ENCODE measurements around the gene HOXA3. TPM values are rescaled to one million over a fixed set of nuclear protein-coding genes. Genes with fewer than 3 reads are reported as not detected.

The HOXA3 gene
- total RNA-seq, 2 donors from 2014 or later: not detected

DNA sequence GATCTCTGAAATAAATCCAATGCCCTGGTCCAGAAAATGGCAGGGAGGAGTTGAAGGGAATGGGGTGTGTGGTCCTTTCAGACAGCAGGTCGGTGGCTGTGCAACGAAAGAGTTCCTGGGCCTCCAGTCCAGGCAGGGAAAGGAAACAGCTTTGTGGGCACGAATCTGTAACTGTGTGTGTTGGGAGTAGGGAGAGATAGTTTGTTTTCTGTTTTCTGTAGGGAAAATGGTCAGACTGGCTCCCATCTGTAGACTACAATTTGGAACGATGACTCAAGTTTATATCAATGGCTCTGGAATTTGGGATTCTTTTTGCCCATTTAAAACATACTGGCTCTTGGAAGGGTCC lies 15.5 kb upstream of the HOXA3 start:
- H3K9ac ChIP-seq (ENCODE audit: extremely low read depth, low read length, poor library complexity, severe bottlenecking): no peak overlapping the region
- Mint-ChIP-seq H3K27ac (no peak overlapping the region), H3K27me3 (ENCODE audit: insufficient read depth) (peaks cover 100% of the 10 kb centered on the region), H3K36me3 (ENCODE audit: low read depth) (no peaks in the 10 kb centered on the region), H3K9me3 (peaks cover 8% of the 10 kb centered on the region), H3K4me1 (no peaks in the 10 kb centered on the region), H3K4me3 (no peak overlapping the region)
- peaks cover 5% of the 10 kb centered on the region for H3K9me3 ChIP-seq (ENCODE audit: control insufficient read depth, low read length)
- no peaks in the 10 kb centered on the region for H3K36me3 ChIP-seq (ENCODE audit: control insufficient read depth, insufficient read depth, low read length)
- DNase-seq: no peak
- H3K4me1 ChIP-seq (ENCODE audit: control insufficient read depth, insufficient read depth, low read length): no peaks in the 10 kb centered on the region
- WGBS, 2 experiments (ENCODE audit: insufficient coverage in 1 of 2, insufficient read length in 1 of 2): 21 to 38% methylated on average over 2 to 4 of the region's 4 CpGs
- no peak overlapping the region for H3K27ac ChIP-seq (ENCODE audit: low read depth, low read length)
- no peak overlapping the region for H3K4me3 ChIP-seq (ENCODE audit: low read length)
- TF ChIP-seq, protein P1, sequence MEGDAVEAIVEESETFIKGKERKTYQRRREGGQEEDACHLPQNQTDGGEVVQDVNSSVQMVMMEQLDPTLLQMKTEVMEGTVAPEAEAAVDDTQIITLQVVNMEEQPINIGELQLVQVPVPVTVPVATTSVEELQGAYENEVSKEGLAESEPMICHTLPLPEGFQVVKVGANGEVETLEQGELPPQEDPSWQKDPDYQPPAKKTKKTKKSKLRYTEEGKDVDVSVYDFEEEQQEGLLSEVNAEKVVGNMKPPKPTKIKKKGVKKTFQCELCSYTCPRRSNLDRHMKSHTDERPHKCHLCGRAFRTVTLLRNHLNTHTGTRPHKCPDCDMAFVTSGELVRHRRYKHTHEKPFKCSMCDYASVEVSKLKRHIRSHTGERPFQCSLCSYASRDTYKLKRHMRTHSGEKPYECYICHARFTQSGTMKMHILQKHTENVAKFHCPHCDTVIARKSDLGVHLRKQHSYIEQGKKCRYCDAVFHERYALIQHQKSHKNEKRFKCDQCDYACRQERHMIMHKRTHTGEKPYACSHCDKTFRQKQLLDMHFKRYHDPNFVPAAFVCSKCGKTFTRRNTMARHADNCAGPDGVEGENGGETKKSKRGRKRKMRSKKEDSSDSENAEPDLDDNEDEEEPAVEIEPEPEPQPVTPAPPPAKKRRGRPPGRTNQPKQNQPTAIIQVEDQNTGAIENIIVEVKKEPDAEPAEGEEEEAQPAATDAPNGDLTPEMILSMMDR (conservative IDR thresholded peaks at IDR 0.05): no peak
- peaks cover 100% of the 10 kb centered on the region for H3K27me3 ChIP-seq (ENCODE audit: control insufficient read depth, insufficient read depth, low read length, poor library complexity, severe bottlenecking)

DNA sequence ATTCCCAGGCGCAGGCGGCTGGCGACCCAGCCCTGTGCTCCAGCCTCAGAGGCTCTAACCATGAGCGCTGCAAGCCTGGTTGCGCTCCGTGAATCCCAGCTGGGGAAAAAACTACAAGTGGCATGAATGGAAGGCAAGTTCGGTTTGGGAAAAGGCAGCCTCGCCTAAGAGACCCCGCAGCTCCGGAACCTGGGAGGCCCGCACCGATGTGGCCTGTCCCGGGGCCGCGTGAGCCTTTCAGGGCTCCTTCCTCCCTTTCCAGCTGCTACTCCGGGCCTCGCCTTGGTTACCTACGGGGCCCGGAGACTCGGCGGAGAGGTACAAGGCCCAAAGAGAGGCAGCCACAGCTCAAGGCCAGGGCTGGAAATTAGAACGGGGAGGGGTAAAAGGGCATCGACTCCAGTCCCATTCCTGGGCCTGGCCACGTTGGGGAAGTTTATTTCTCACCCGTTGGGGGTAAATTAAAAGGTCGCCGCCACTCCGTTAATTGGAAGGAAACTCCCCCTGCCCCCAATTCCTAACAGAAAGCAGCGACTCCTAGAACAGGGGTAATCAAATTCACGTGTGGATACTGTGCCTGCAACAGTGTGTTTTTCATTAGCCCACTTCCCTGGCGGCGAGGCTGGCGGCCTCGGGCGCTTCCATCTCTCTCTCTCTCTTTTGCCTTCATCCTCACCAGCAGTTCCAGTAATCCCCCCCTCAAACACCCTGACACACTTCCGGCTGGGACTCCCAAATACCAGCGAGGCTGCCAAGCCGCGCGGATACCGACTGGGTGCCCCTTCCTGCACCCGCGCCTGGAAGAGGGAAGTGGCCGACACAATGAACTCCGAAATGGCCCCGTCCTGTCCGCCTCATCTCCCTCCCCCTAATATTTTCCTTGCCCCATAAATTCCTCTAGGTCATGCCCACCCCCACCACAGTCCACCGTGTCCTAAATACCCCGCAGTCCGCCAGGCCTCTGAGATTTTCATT lies 14.4 kb upstream of the HOXA3 start:
- no peak overlapping the region for H3K27ac ChIP-seq (ENCODE audit: low read depth, low read length)
- no peaks in the 10 kb centered on the region for H3K36me3 ChIP-seq (ENCODE audit: control insufficient read depth, insufficient read depth, low read length)
- no peak overlapping the region for H3K27ac Mint-ChIP-seq
- peak; percentile 64 for DNase-seq
- peaks cover 100% of the 10 kb centered on the region for H3K27me3 Mint-ChIP-seq (ENCODE audit: insufficient read depth)
- 7% methylated on average over 31 to 50 of the region's 50 CpGs for WGBS, 2 experiments (ENCODE audit: insufficient coverage in 1 of 2, insufficient read length in 1 of 2)
- H3K4me1 ChIP-seq (ENCODE audit: control insufficient read depth, insufficient read depth, low read length): no peaks in the 10 kb centered on the region
- H3K4me3 Mint-ChIP-seq: no peak overlapping the region
- H3K36me3 Mint-ChIP-seq (ENCODE audit: low read depth): no peaks in the 10 kb centered on the region
- no peaks in the 10 kb centered on the region for H3K4me1 Mint-ChIP-seq
- H3K9me3 Mint-ChIP-seq: peaks cover 8% of the 10 kb centered on the region
- TF ChIP-seq, protein P1 (conservative IDR thresholded peaks at IDR 0.05): no peak
- H3K4me3 ChIP-seq (ENCODE audit: low read length): no peak overlapping the region
- H3K9me3 ChIP-seq (ENCODE audit: control insufficient read depth, low read length): peaks cover 5% of the 10 kb centered on the region
- no peak overlapping the region for H3K9ac ChIP-seq (ENCODE audit: extremely low read depth, low read length, poor library complexity, severe bottlenecking)
- H3K27me3 ChIP-seq (ENCODE audit: control insufficient read depth, insufficient read depth, low read length, poor library complexity, severe bottlenecking): peaks cover 100% of the 10 kb centered on the region

DNA sequence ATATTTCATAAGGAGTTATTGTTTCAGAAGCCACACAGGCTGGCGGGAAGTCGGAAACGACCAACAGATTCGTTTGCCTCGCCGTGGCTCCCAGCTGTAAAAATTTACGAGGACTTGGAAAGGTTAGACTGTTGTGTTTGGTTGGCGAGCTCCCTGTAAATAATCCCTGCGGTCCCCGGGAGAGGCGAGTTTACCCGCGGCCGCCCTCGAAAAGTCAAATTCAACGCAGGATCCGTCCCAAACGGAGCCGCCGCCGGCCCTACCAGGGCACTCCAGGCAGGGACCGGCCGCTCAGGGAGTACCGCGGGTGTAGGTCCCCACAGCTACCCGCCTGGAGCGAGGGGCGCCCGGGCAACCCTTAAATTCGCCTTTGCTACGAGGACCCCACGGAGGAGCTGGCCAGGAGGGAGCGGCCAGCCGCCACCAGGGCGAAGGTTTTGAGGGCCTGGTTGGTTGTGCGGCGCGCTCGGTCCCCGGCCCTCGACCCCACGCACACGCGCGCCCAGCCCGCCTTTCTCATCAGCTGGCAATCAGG lies 13.7 kb upstream of the HOXA3 start:
- Histone ChIP-seq H3K4me1 (ENCODE audit: control insufficient read depth, insufficient read depth, low read length) (no peaks in the 10 kb centered on the region), H3K9ac (ENCODE audit: extremely low read depth, low read length, poor library complexity, severe bottlenecking) (no peak overlapping the region), H3K27me3 (ENCODE audit: control insufficient read depth, insufficient read depth, low read length, poor library complexity, severe bottlenecking) (peaks cover 100% of the 10 kb centered on the region), H3K27ac (ENCODE audit: low read depth, low read length) (no peak overlapping the region), H3K4me3 (ENCODE audit: low read length) (no peak overlapping the region), H3K9me3 (ENCODE audit: control insufficient read depth, low read length) (peaks cover 5% of the 10 kb centered on the region), H3K36me3 (ENCODE audit: control insufficient read depth, insufficient read depth, low read length) (no peaks in the 10 kb centered on the region)
- no peaks in the 10 kb centered on the region for H3K4me1 Mint-ChIP-seq
- H3K36me3 Mint-ChIP-seq (ENCODE audit: low read depth): no peaks in the 10 kb centered on the region
- DNase-seq: no peak
- no peak overlapping the region for H3K4me3 Mint-ChIP-seq
- peaks cover 100% of the 10 kb centered on the region for H3K27me3 Mint-ChIP-seq (ENCODE audit: insufficient read depth)
- 7 to 12% methylated on average over 30 to 46 of the region's 46 CpGs for WGBS, 2 experiments (ENCODE audit: insufficient coverage in 1 of 2, insufficient read length in 1 of 2)
- TF ChIP-seq, protein P1 (conservative IDR thresholded peaks at IDR 0.05): no peak
- H3K27ac Mint-ChIP-seq: no peak overlapping the region
- peaks cover 8% of the 10 kb centered on the region for H3K9me3 Mint-ChIP-seq
